Upper lobe of left lung (tissue), 6 donors: ENCODE measurements around the gene FSTL5. TPM values are rescaled to one million over a fixed set of nuclear protein-coding genes. Genes with fewer than 3 reads are reported as not detected.

Experiments
- ATAC-seq, 2 donors: fragments of 200-7000 bp; cut with Tn5 transposase; one replicate each; pipeline ENCODE4 v1.9.1; 2022; ENCODE audit warnings: mild to moderate bottlenecking in 2 of 2, moderate library complexity in 2 of 2; ENCODE audit not compliant: low FRiP score in 2 of 2
- DNase-seq, 2 donors: peaks; one replicate each; pipeline ENCODE4 v3.0.0-alpha.2; 2019 to 2020
- H3K27ac ChIP-seq, 4 donors: fragments of 200-600 bp; sonication (generic); one replicate each; pipeline ENCODE4 v1.5.1; 2016 to 2019
- H3K27me3 ChIP-seq, 4 donors: fragments of 200-600 bp; sonication (generic); one replicate each; pipeline ENCODE4 v1.5.1; 2017 to 2019
- H3K36me3 ChIP-seq, 4 donors: fragments of 200-600 bp; sonication (generic); one replicate each; pipeline ENCODE4 v1.5.1; 2016 to 2019
- H3K4me1 ChIP-seq, 4 donors: fragments of 200-600 bp; sonication (generic); one replicate each; pipeline ENCODE4 v1.5.1; 2018 to 2019
- H3K4me3 ChIP-seq, 4 donors: fragments of 200-600 bp; sonication (generic); one replicate each; pipeline ENCODE4 v1.5.1; 2017 to 2019; ENCODE audit warnings: mild to moderate bottlenecking in 2 of 4, moderate library complexity in 1 of 4
- H3K9me3 ChIP-seq, 4 donors: fragments of 200-600 bp; sonication (generic); one replicate each; pipeline ENCODE4 v1.5.1; 2018 to 2019
- EP300 ChIP-seq, 4 donors: sonication (generic); formaldehyde crosslinking; IDR thresholded peaks; one replicate each; pipeline ENCODE4 v1.5.1; 2017; ENCODE audit warnings: antibody characterized with exemption in 4 of 4, control low read depth in 2 of 4
- POLR2A ChIP-seq, 4 donors: fragments of 450-650 bp; IDR thresholded peaks; one replicate each; pipeline ENCODE4 v1.5.1; 2016 to 2017; ENCODE audit warnings: antibody characterized with exemption in 4 of 4, mild to moderate bottlenecking in 2 of 4
- POLR2AphosphoS5 ChIP-seq, 2 donors: sonication (generic); formaldehyde crosslinking; IDR thresholded peaks; one replicate each; pipeline ENCODE4 v1.5.1; 2017; ENCODE audit warnings: antibody characterized with exemption in 2 of 2
- WGBS, 2 donors: methylation state at CpG; one replicate each; pipeline ENCODE4 v1.1.5; 2017 to 2018; 5-methylcytosine and 5-hydroxymethylcytosine counted together
- total RNA-seq, 6 donors: library from RNA; depleted of rRNA in 4 of 6; stranded (reverse); fragments of >200 nt in 4 of 6; gene quantifications; one replicate each; pipeline versions ENCODE4 v1.1.0 to v1.2.1, GENCODE V29; 2016 to 2021
- TF ChIP-seq, protein P1 (sequence below), 6 experiments: fragments of 450-650 bp in 4 of 6; fragments of 200-600 bp in 2 of 6; sonication (generic) in 2 of 6; IDR thresholded peaks; one replicate each; pipeline ENCODE4 v1.5.1; 2016 to 2019; ENCODE audit warnings: antibody characterized with exemption in 6 of 6
- donor health status: DM: no; HTN: no; CAD: no; lungs with moderate emphysema.
- donor health status: DM: no; HTN: yes; CAD: no; lungs with severe emphysema.

FSTL5 gene
- total RNA-seq, 6 donors from 2014 or later: not detected

DNA sequence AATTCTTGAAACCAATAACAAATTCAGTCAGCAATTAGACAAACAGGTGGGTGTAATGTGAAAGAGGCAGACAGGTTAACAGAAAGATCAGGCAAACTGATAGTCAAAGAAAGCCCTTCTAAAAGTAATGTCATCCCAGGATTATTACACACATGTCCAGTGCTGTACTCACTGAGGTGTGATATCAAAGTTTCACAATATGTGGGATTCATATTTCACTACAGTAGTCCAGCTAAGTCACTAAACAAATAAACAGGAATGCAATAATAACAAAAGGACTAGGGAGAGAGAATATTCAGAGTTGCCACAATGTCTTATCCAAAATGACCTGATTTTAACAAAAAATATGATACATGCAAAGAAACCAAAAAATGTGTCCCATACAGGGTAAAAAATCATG, 787.5 kb downstream of the FSTL5 start:
- H3K27me3 ChIP-seq: no peaks in the 10 kb centered on the region
- no peaks in the 10 kb centered on the region for H3K4me1 ChIP-seq
- H3K27ac ChIP-seq: no peak overlapping the region
- ATAC-seq: no peak
- TF ChIP-seq POLR2A (IDR thresholded peaks at IDR 0.05) (no peak), EP300 (IDR thresholded peaks at IDR 0.05) (no peak), POLR2AphosphoS5 (IDR thresholded peaks at IDR 0.05) (no peak)
- no peaks in the 10 kb centered on the region for H3K9me3 ChIP-seq
- H3K36me3 ChIP-seq: no peaks in the 10 kb centered on the region
- DNase-seq: no peak
- no peak overlapping the region for H3K4me3 ChIP-seq

DNA sequence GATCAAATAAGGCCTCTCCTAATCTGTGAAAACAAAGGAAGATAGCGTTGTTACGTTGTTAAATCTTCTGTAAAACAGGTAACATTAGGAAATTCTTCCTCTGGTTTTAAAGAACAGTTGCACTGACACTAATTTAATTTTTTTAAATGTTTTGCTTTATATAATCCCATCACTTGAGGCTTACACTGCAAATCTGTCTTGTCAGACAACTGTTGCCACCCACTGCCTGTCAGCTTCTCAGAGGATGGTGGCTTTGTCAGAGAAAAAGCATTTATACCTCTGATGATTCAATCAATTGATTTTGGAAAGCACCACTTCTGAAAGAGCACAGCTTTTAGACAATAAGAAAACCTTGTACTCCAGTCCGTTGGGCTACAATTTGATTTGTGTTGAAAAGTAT, 799.1 kb downstream of the FSTL5 start:
- Histone ChIP-seq H3K36me3 (no peaks in the 10 kb centered on the region), H3K27ac (no peak overlapping the region), H3K27me3 (no peaks in the 10 kb centered on the region), H3K9me3 (no peaks in the 10 kb centered on the region), H3K4me1 (no peaks in the 10 kb centered on the region), H3K4me3 (no peak overlapping the region)
- 78 to 92% methylated on average over 3 of the region's 3 CpGs for WGBS, 2 donors
- no peak for TF ChIP-seq POLR2A (IDR thresholded peaks at IDR 0.05)
- TF ChIP-seq EP300 (IDR thresholded peaks at IDR 0.05): no peak
- TF ChIP-seq POLR2AphosphoS5 (IDR thresholded peaks at IDR 0.05): no peak
- TF ChIP-seq, protein P1, sequence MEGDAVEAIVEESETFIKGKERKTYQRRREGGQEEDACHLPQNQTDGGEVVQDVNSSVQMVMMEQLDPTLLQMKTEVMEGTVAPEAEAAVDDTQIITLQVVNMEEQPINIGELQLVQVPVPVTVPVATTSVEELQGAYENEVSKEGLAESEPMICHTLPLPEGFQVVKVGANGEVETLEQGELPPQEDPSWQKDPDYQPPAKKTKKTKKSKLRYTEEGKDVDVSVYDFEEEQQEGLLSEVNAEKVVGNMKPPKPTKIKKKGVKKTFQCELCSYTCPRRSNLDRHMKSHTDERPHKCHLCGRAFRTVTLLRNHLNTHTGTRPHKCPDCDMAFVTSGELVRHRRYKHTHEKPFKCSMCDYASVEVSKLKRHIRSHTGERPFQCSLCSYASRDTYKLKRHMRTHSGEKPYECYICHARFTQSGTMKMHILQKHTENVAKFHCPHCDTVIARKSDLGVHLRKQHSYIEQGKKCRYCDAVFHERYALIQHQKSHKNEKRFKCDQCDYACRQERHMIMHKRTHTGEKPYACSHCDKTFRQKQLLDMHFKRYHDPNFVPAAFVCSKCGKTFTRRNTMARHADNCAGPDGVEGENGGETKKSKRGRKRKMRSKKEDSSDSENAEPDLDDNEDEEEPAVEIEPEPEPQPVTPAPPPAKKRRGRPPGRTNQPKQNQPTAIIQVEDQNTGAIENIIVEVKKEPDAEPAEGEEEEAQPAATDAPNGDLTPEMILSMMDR (IDR thresholded peaks at IDR 0.05): no peak
- DNase-seq (no peak), ATAC-seq (no peak)

DNA sequence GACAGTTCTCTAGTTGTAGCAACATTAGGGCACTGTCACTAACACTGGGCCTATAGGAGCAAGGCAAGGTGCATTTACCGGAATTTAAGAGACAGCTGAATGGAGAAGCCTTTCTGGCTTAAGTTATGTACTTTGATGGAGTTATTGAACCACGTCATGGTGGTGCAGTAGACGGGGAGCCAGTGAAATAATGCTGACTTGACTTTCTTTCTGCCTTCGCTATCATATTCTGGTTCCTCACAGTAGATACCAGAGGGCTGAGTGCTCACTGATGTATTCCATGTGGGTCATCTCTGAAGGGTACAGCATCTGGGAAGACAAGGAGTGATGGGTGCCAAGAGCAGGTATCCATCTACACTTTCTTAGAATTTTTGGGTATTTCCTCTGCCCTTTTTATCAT, 802.8 kb downstream of the FSTL5 start:
- no peaks in the 10 kb centered on the region for H3K36me3 ChIP-seq
- TF ChIP-seq, protein P1 (IDR thresholded peaks at IDR 0.05): no peak
- no peak for TF ChIP-seq POLR2AphosphoS5 (IDR thresholded peaks at IDR 0.05)
- no peak for TF ChIP-seq POLR2A (IDR thresholded peaks at IDR 0.05)
- no peak for TF ChIP-seq EP300 (IDR thresholded peaks at IDR 0.05)
- DNase-seq (no peak), ATAC-seq (no peak)
- 83 to 90% methylated on average over 4 of the region's 4 CpGs for WGBS, 2 donors
- H3K4me3 ChIP-seq: no peak overlapping the region
- no peak overlapping the region for H3K27ac ChIP-seq
- H3K27me3 ChIP-seq: no peaks in the 10 kb centered on the region
- no peaks in the 10 kb centered on the region for H3K9me3 ChIP-seq
- H3K4me1 ChIP-seq: no peaks in the 10 kb centered on the region

DNA sequence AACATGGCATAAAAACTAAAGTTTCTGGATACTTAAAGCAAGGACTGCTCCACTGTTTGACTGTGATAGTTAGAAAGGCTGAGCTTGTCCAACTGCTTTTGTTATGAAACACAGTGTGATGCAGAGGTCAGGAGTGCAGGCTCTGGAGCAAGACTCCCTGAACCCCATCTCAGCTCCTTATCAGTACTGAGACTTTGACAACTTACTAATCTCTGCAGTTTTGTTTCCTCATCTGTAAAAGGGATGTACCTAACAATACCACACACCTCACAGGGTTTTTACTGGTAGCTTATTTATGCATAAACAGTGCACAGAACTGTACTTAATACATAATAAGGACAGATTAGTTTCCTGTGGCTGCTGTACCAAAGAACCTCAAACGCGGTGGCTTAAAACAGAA, 804.3 kb downstream of the FSTL5 start:
- H3K36me3 ChIP-seq: no peaks in the 10 kb centered on the region
- ATAC-seq (no peak), DNase-seq (no peak)
- no peaks in the 10 kb centered on the region for H3K27me3 ChIP-seq
- no peaks in the 10 kb centered on the region for H3K4me1 ChIP-seq
- TF ChIP-seq POLR2A (IDR thresholded peaks at IDR 0.05): no peak
- TF ChIP-seq EP300 (IDR thresholded peaks at IDR 0.05): no peak
- TF ChIP-seq, protein P1 (IDR thresholded peaks at IDR 0.05): no peak
- TF ChIP-seq POLR2AphosphoS5 (IDR thresholded peaks at IDR 0.05): no peak
- H3K4me3 ChIP-seq: no peak overlapping the region
- no peaks in the 10 kb centered on the region for H3K9me3 ChIP-seq
- WGBS, 2 donors: 77 to 81% methylated on average over 2 of the region's 2 CpGs
- H3K27ac ChIP-seq: no peak overlapping the region

DNA sequence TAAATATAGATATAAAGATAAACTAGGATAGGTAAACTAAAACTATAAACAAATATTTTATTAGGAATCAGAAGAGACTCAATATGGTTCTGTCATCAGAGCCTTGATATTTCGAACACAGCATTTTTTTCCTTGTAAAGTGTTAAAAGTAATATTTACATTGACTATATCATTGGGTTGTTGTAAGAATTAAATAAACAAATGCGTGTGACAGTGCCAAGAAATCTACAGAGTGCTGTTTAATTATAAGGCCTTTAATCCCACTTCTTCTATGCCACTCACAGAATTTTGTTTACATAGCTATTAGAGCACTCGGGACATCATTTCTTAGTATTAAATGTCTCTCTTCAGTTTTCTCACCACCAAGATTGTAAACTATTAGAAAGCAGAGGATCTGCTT, 807.4 kb downstream of the FSTL5 start:
- no peaks in the 10 kb centered on the region for H3K9me3 ChIP-seq
- H3K4me3 ChIP-seq: no peak overlapping the region
- WGBS, 2 donors: 33 to 40% methylated on average over 3 of the region's 3 CpGs
- TF ChIP-seq, protein P1 (IDR thresholded peaks at IDR 0.05): no peak
- TF ChIP-seq EP300 (IDR thresholded peaks at IDR 0.05) (no peak), POLR2AphosphoS5 (IDR thresholded peaks at IDR 0.05) (no peak), POLR2A (IDR thresholded peaks at IDR 0.05) (no peak)
- no peaks in the 10 kb centered on the region for H3K4me1 ChIP-seq
- DNase-seq (no peak), ATAC-seq (no peak)
- H3K27ac ChIP-seq: no peak overlapping the region
- no peaks in the 10 kb centered on the region for H3K27me3 ChIP-seq
- no peaks in the 10 kb centered on the region for H3K36me3 ChIP-seq
